Endothelial cell of umbilical vein (primary cell): ENCODE data around the gene PHOX2A. TPM values are rescaled to one million over a fixed set of nuclear protein-coding genes. Genes with fewer than 3 reads are reported as not detected.

Source experiments
- BruUV-seq: library from RNA; stranded (reverse); fragments of 400-500 nt; replicated peaks from 2 replicates; lab custom pipeline; 2021; lab: Mats Ljungman, UMichigan
- CTCF ChIA-PET: fragments of 300-600, 350-600 bp; sonication (Branson Sonifier 250); formaldehyde crosslinking; loops from one replicate; lab custom pipeline; 2021; ENCODE audit warnings: antibody characterized with exemption, inconsistent platforms; lab: Charles Lee
- POLR2A ChIA-PET: fragments of 300-600, 350-600 bp; sonication (Branson Sonifier 250); formaldehyde crosslinking; loops from one replicate; lab custom pipeline; 2021; ENCODE audit warnings: antibody characterized with exemption, inconsistent platforms; lab: Charles Lee
- DNase-seq: peaks from one replicate; pipeline ENCODE4 v3.0.0-alpha.2; 2011; ENCODE audit warnings: low read depth, low spot score
- FAIRE-seq: peaks from 2 replicates; lab custom pipeline; 2011; peaks lifted over from hg19 to GRCh38; lab: Jason Lieb, UNC
- H2AFZ ChIP-seq: 2 replicates; pipeline ENCODE4 v1.6.0; 2012; ENCODE audit warnings: low read depth, low read length, control low read depth, inconsistent platforms
- H3K27ac ChIP-seq: 2 replicates; pipeline ENCODE4 v1.5.1; 2011; ENCODE audit warnings: low read depth, mild to moderate bottlenecking, control low read depth, low read length, moderate library complexity; ENCODE audit not compliant: insufficient read depth
- H3K27me3 ChIP-seq, 2 experiments: 2 replicates each; pipeline versions ENCODE4 v1.6.0 to v1.6.1; 2011; ENCODE audit warnings: low read length in 2 of 2, mixed read lengths in 1 of 2; ENCODE audit not compliant: control insufficient read depth in 2 of 2, insufficient read depth in 2 of 2
- H3K36me3 ChIP-seq, 2 experiments: 2 replicates in 1 of 2; 3 replicates in 1 of 2; pipeline ENCODE4 v1.5.1; 2011; ENCODE audit warnings: low read length in 2 of 2, mild to moderate bottlenecking in 1 of 2, moderate library complexity in 1 of 2; ENCODE audit not compliant: control insufficient read depth in 2 of 2, insufficient read depth in 2 of 2; ENCODE audit errors: extremely low read depth in 1 of 2
- H3K4me1 ChIP-seq: 3 replicates; pipeline ENCODE4 v1.5.1; 2011; ENCODE audit warnings: mild to moderate bottlenecking, low read length; ENCODE audit not compliant: control insufficient read depth, insufficient read depth; ENCODE audit errors: extremely low read depth
- H3K4me2 ChIP-seq: 2 replicates; pipeline ENCODE4 v1.6.1; 2011; ENCODE audit warnings: low read length, control low read depth, mixed read lengths; ENCODE audit not compliant: insufficient read depth
- H3K4me3 ChIP-seq, 3 experiments: fragments of 200-600 bp in 1 of 3; sonication (generic), shearing (Covaris generic) in 1 of 3; replicated peaks in 1 of 3; 2 replicates each; pipeline ENCODE4 v1.5.1; 2011 to 2016; ENCODE audit warnings: control low read depth in 3 of 3, low read length in 3 of 3, mild to moderate bottlenecking in 2 of 3, inconsistent platforms in 1 of 3, low read depth in 1 of 3, moderate library complexity in 1 of 3; ENCODE audit not compliant: insufficient read depth in 1 of 3
- H3K79me2 ChIP-seq: 2 replicates; pipeline ENCODE4 v1.6.0; 2012; ENCODE audit warnings: low read length, inconsistent platforms; ENCODE audit not compliant: control insufficient read depth, insufficient read depth
- H3K9ac ChIP-seq: replicated peaks from 2 replicates; pipeline ENCODE3; 2011; ENCODE audit warnings: low read length, control low read depth; ENCODE audit not compliant: insufficient read depth; ENCODE audit errors: extremely low read depth
- H3K9me1 ChIP-seq: replicated peaks from 3 replicates; pipeline ENCODE4 v1.6.0; 2011; ENCODE audit warnings: mild to moderate bottlenecking, low read length; ENCODE audit not compliant: control insufficient read depth, insufficient read depth; ENCODE audit errors: extremely low read depth
- H3K9me3 ChIP-seq: replicated peaks from 2 replicates; pipeline ENCODE4 v1.5.1; 2012; ENCODE audit warnings: low read length, inconsistent platforms; ENCODE audit not compliant: control insufficient read depth, insufficient read depth
- H4K20me1 ChIP-seq: replicated peaks from 2 replicates; pipeline ENCODE3; 2011; ENCODE audit warnings: mild to moderate bottlenecking, low read length; ENCODE audit not compliant: control insufficient read depth, insufficient read depth; ENCODE audit errors: extremely low read depth
- CTCF ChIP-seq, 2 donors: IDR thresholded peaks; 1 replicate in 1 of 2; 2 replicates in 1 of 2; pipeline ENCODE4 v1.5.1; 2011; ENCODE audit warnings: low read length in 2 of 2, mild to moderate bottlenecking in 2 of 2, moderate library complexity in 2 of 2, control low read depth in 1 of 2, inconsistent platforms in 1 of 2, low read depth in 1 of 2; ENCODE audit not compliant: insufficient read depth in 1 of 2; ENCODE audit errors: extremely low read depth in 1 of 2
- EZH2 ChIP-seq: IDR thresholded peaks from 2 replicates; pipeline ENCODE4 v1.6.1; 2012; ENCODE audit warnings: borderline replicate concordance, low read depth, mild to moderate bottlenecking, moderate library complexity, low read length, inconsistent platforms; ENCODE audit not compliant: severe bottlenecking
- FOS ChIP-seq: IDR thresholded peaks from 2 replicates; pipeline ENCODE4 v1.6.1; 2011; ENCODE audit warnings: mild to moderate bottlenecking, low read length, moderate library complexity, borderline replicate concordance; ENCODE audit not compliant: insufficient read depth
- GATA2 ChIP-seq: IDR thresholded peaks from 2 replicates; pipeline ENCODE4 v1.7.0; 2011; ENCODE audit warnings: low read depth, mild to moderate bottlenecking, moderate library complexity, mixed read lengths, low read length; ENCODE audit not compliant: insufficient read length, insufficient read depth
- JUN ChIP-seq: IDR thresholded peaks from 2 replicates; pipeline ENCODE4 v1.6.1; 2011; ENCODE audit warnings: borderline replicate concordance, low read depth; ENCODE audit not compliant: insufficient read length, insufficient read depth
- MAX ChIP-seq: IDR thresholded peaks from 2 replicates; pipeline ENCODE4 v1.6.1; 2011; ENCODE audit not compliant: insufficient read depth, insufficient read length
- MYC ChIP-seq: IDR thresholded peaks from one replicate; pipeline ENCODE4 v1.6.1; 2011; ENCODE audit warnings: mild to moderate bottlenecking, low read depth, low read length
- POLR2A ChIP-seq: IDR thresholded peaks from 2 replicates; pipeline ENCODE4 v1.6.1; 2012; ENCODE audit warnings: low read depth, mild to moderate bottlenecking, control low read depth, low read length
- POLR2AphosphoS5 ChIP-seq: IDR thresholded peaks from 2 replicates; pipeline ENCODE4 v1.6.1; 2012; ENCODE audit warnings: low read depth, mild to moderate bottlenecking, control low read depth, low read length, moderate library complexity; ENCODE audit not compliant: insufficient read depth
- dilution Hi-C: fragments of 300-500 bp; cut with MboI; formaldehyde crosslinking; loops from one replicate; pipeline ENCODE4 v1.15.0; 2019; ENCODE audit warnings: low sequenced_read_pairs; ENCODE audit not compliant: extremely low pct_ligation_motif_present
- intact Hi-C: fragments of 100-400 bp; cut with micrococcal nuclease; formaldehyde crosslinking; loops from one replicate; pipeline ENCODE4 v1.10.0; 2022
- polyA plus RNA-seq, 4 experiments: library from polyadenylated mRNA; depleted of rRNA in 3 of 4; stranded (reverse) in 3 of 4; unstranded in 1 of 4; fragments of >200 nt; gene quantifications; 2 replicates each; pipeline versions ENCODE4 v1.2.1 to v1.2.3, GENCODE V29; 2011 to 2012; ENCODE audit warnings: missing spikeins in 1 of 4
- total RNA-seq: library from RNA; stranded (reverse); gene quantifications from 2 replicates; pipeline ENCODE4 v1.2.3, GENCODE V29; 2021

PHOX2A gene
- total and polyA plus RNA-seq, 2 donors (not counting 3 experiments of a cell fraction or from before 2014, with no cell fraction given) = not detected

GRCh38 chr11:72245263-72245816 lies 1.4 kb upstream of the PHOX2A start:
- DNase-seq (no peak), FAIRE-seq (no peak)
- Histone ChIP-seq H3K9me1 (no peaks in the 10 kb centered on the region), H3K36me3 (no peaks in the 10 kb centered on the region), H3K4me2 (no peak overlapping the region), H3K9ac (no peak overlapping the region), H3K79me2 (no peaks in the 10 kb centered on the region), H2AFZ (no peak overlapping the region), H3K4me1 (peaks cover under 1% of the 10 kb centered on the region), H3K4me3 (no peak overlapping the region), H3K27ac (no peak overlapping the region), H3K9me3 (no peaks in the 10 kb centered on the region), H3K27me3 (peaks cover 69 to 80% of the 10 kb centered on the region in 2 experiments), H4K20me1 (no peaks in the 10 kb centered on the region)
- intact Hi-C loops (no loop called here), dilution Hi-C loops (no loop called here)
- ChIA-PET CTCF (interaction anchor here (0.8 to 1.8 kb wide), 3 partner anchors 10 to 186 kb away, joined by 3 to 8 read pairs (median 6); no protein-coding TSS in a partner anchor), POLR2A (no interaction called here)
- no peak for TF ChIP-seq EZH2
- no peak for TF ChIP-seq MYC
- TF ChIP-seq FOS = no peak
- no peak for TF ChIP-seq POLR2A
- no peak for TF ChIP-seq MAX
- no peak for TF ChIP-seq GATA2
- no peak for TF ChIP-seq JUN
- no peak for TF ChIP-seq POLR2AphosphoS5
- no peak for TF ChIP-seq CTCF (IDR thresholded peaks at IDR 0.05; ENCODE audit: extremely low read depth in 1 of 2, insufficient read depth in 1 of 2, low read depth in 1 of 2, low read length in 2 of 2)
- no TSS peak for BruUV-seq
